Measurements from ENCODE around the gene PA2G4. TPM values are rescaled to one million over a fixed set of nuclear protein-coding genes. Genes with fewer than 3 reads are reported as not detected.

PA2G4 gene
- total and polyA plus RNA-seq, 2 of the 4 experiments (the other 2 are of a cell fraction) = 158 to 198 TPM

GRCh38 chr12:56079723-56080555, 24.4 kb upstream of the PA2G4 start, which contains the start of gene ERBB3 (continued):
- TF ChIP-seq RAD21 (IDR thresholded peaks at IDR 0.05; ENCODE audit: low read length) = no peak
- TF ChIP-seq MXI1 (IDR thresholded peaks at IDR 0.05; ENCODE audit: borderline replicate concordance, low read depth, low read length) = peak; percentile 81
- peak; percentile 99 for TF ChIP-seq MAZ (IDR thresholded peaks at IDR 0.05; ENCODE audit: borderline replicate concordance, low read depth, low read length)

GRCh38 chr12:56080556-56081138, 23.7 kb upstream of the PA2G4 start:
- Histone ChIP-seq H3K4me2 (ENCODE audit: low read depth, low read length) (peak overlapping the region; percentile 96), H3K4me1 (ENCODE audit: control insufficient read depth, insufficient read depth, low read length) (peaks cover 4% of the 10 kb centered on the region; the same call in 1 of the 2 replicates), H4K5ac (ENCODE audit: low read depth, low read length) (no peak overlapping the region), H2AFZ (replicated peaks; ENCODE audit: low read length, poor library complexity) (peak overlapping the region; percentile 100), H3K79me1 (ENCODE audit: low read depth in 1 of 2, low read length in 2 of 2) (no peaks in the 10 kb centered on the region), H3K18ac (ENCODE audit: low read depth, low read length) (no peak overlapping the region), H3K9me1 (ENCODE audit: insufficient read depth, low read length) (0 out of 2 replicates have a peak, but pooled peaks cover 3% of the 10 kb centered on the region), H2BK15ac (ENCODE audit: low read depth, low read length) (no peak overlapping the region), H3K27ac (ENCODE audit: insufficient read depth, low read length) (no peak overlapping the region), H3K4ac (ENCODE audit: low read depth, low read length) (no peak overlapping the region), H3K27me3 (ENCODE audit: control insufficient read depth, insufficient read depth, low read length) (peaks cover 38% of the 10 kb centered on the region), H3K9ac (ENCODE audit: low read depth, low read length) (no peak overlapping the region), H4K91ac (ENCODE audit: insufficient read depth, low read depth, low read length) (no peak overlapping the region), H2BK5ac (ENCODE audit: low read depth, low read length, poor library complexity, severe bottlenecking) (no peak overlapping the region), H3K14ac (replicated peaks; ENCODE audit: low read depth, low read length) (no peak overlapping the region), H2AK9ac (replicated peaks; ENCODE audit: low read depth, low read length, poor library complexity) (peak overlapping the region; percentile 86), H4K20me1 (ENCODE audit: insufficient read depth, low read length) (no peaks in the 10 kb centered on the region; the same call in 1 of the 2 replicates), H4K8ac (ENCODE audit: low read depth in 2 of 2, low read length in 2 of 2) (no peak overlapping the region), H3K4me3 (ENCODE audit: insufficient read depth, low read depth, low read length) (peak overlapping the region; percentile 67; the same call in 1 of the 2 replicates), H3K36me3 (ENCODE audit: control insufficient read depth, insufficient read depth, low read length) (no peaks in the 10 kb centered on the region), H3K56ac (ENCODE audit: extremely low read depth, insufficient read depth, low read length) (no peak overlapping the region), H3K23ac (ENCODE audit: low read depth, low read length) (peak overlapping the region; percentile 16; the same call in 1 of the 2 replicates), H2BK120ac (ENCODE audit: low read depth, low read length) (no peak overlapping the region), H2BK20ac (ENCODE audit: low read depth, low read length) (no peak overlapping the region), H3K9me3 (ENCODE audit: control insufficient read depth, insufficient read depth, low read length) (no peaks in the 10 kb centered on the region), H2AK5ac (ENCODE audit: low read depth, low read length) (no peak overlapping the region)
- ATAC-seq (ENCODE audit: low read depth) (no peak), DNase-seq (no peak)
- no peak for TF ChIP-seq POLR2A (IDR thresholded peaks at IDR 0.05; ENCODE audit: low read depth, low read length)
- no peak for TF ChIP-seq SMC3 (IDR thresholded peaks at IDR 0.05; ENCODE audit: low read depth, low read length)
- TF ChIP-seq ELK1 (IDR thresholded peaks at IDR 0.05; ENCODE audit: borderline replicate concordance, low read depth, low read length) = no peak
- no peak for TF ChIP-seq RCOR1 (IDR thresholded peaks at IDR 0.05; ENCODE audit: insufficient replicate concordance, low read length)
- no peak for TF ChIP-seq BHLHE40 (IDR thresholded peaks at IDR 0.05; ENCODE audit: low read depth, low read length)
- intact Hi-C loops (cut with micrococcal nuclease) = no loop called here
- BruUV-seq (replicated peaks) = no TSS peak
- ChIA-PET CTCF (interaction anchor here (0.7 kb wide), 1 partner anchor 9 kb away, joined by 3 read pairs; no protein-coding TSS in a partner anchor), POLR2A (ENCODE audit: unreplicated experiment) (no interaction called here)
- WGBS, 2 experiments (ENCODE audit: extremely low coverage in 2 of 2, insufficient read length in 1 of 2) = no CpG with 5 or more reads among the region's 20 CpGs
- dilution Hi-C loops (cut with HindIII; ENCODE audit: low sequenced_read_pairs, unreplicated experiment) = no loop called here
- in situ Hi-C loops (cut with MboI; ENCODE audit: low sequenced_read_pairs) = no loop called here
